IMR-90 (cell line): ENCODE results near the gene TRAPPC4. TPM values are rescaled to one million over a fixed set of nuclear protein-coding genes. Genes with fewer than 3 reads are reported as not detected.

Experiments used
- ATAC-seq: fragments of 200-7000 bp; cut with Tn5 transposase; 2 replicates; pipeline ENCODE4 v1.9.1; 2020; ENCODE audit warnings: low read depth, mild to moderate bottlenecking, moderate library complexity
- Bru-seq: library from RNA; stranded (reverse); fragments of 400-500 nt; gene quantifications from one replicate; lab custom pipeline; 2021; lab: Mats Ljungman, UMichigan
- BruChase-seq, 2 experiments: library from RNA; stranded (reverse); fragments of 400-500 nt; gene quantifications; one replicate each; lab custom pipeline; 2021; lab: Mats Ljungman, UMichigan
- BruUV-seq: library from RNA; stranded (reverse); fragments of 400-500 nt; replicated peaks from 2 replicates; lab custom pipeline; 2021; lab: Mats Ljungman, UMichigan
- CTCF ChIA-PET: fragments of 300-600 bp; formaldehyde crosslinking; extraction: SDS; loops from one replicate; lab custom pipeline; 2021; ENCODE audit warnings: antibody characterized with exemption; lab: Yijun Ruan, JAX
- POLR2A ChIA-PET: fragments of 300-600 bp; sonication (Branson Sonifier 250); formaldehyde crosslinking; loops from one replicate; lab custom pipeline; 2022; ENCODE audit warnings: antibody characterized with exemption; ENCODE audit not compliant: unreplicated experiment; lab: Charles Lee
- DNase-seq: peaks from one replicate; pipeline ENCODE4 v3.0.0; 2013
- H2AFZ ChIP-seq: replicated peaks from 2 replicates; pipeline ENCODE3; 2013; ENCODE audit warnings: low read length, mild to moderate bottlenecking; ENCODE audit not compliant: poor library complexity
- H2AK5ac ChIP-seq: 2 replicates; pipeline ENCODE4 v1.6.1; 2013; ENCODE audit warnings: low read depth, low read length, inconsistent platforms
- H2AK9ac ChIP-seq: replicated peaks from 2 replicates; pipeline ENCODE3; 2013; ENCODE audit warnings: mild to moderate bottlenecking, low read depth, low read length, moderate library complexity; ENCODE audit not compliant: poor library complexity
- H2BK120ac ChIP-seq: 2 replicates; pipeline ENCODE4 v1.6.1; 2013; ENCODE audit warnings: low read depth, low read length, inconsistent platforms
- H2BK15ac ChIP-seq: 3 replicates; pipeline ENCODE4 v1.6.1; 2013; ENCODE audit warnings: low read depth, low read length, inconsistent platforms
- H2BK20ac ChIP-seq: 2 replicates; pipeline ENCODE4 v1.6.1; 2013; ENCODE audit warnings: low read depth, mild to moderate bottlenecking, inconsistent platforms, low read length, moderate library complexity
- H2BK5ac ChIP-seq: 2 replicates; pipeline ENCODE4 v1.6.1; 2013; ENCODE audit warnings: mild to moderate bottlenecking, low read depth, low read length, inconsistent platforms; ENCODE audit not compliant: poor library complexity, severe bottlenecking
- H3K14ac ChIP-seq: replicated peaks from 2 replicates; pipeline ENCODE4 v1.6.1; 2013; ENCODE audit warnings: low read depth, low read length, inconsistent platforms
- H3K18ac ChIP-seq: 2 replicates; pipeline ENCODE4 v1.6.1; 2013; ENCODE audit warnings: low read depth, low read length, control low read depth
- H3K23ac ChIP-seq: 2 replicates; pipeline ENCODE4 v1.6.1; 2013; ENCODE audit warnings: low read depth, low read length, inconsistent platforms
- H3K27ac ChIP-seq: 2 replicates; pipeline ENCODE4 v1.5.1; 2013; ENCODE audit warnings: mild to moderate bottlenecking, control low read depth, low read length; ENCODE audit not compliant: insufficient read depth
- H3K27me3 ChIP-seq: 2 replicates; pipeline ENCODE4 v1.6.1; 2013; ENCODE audit warnings: low read length; ENCODE audit not compliant: control insufficient read depth, insufficient read depth
- H3K36me3 ChIP-seq: 2 replicates; pipeline ENCODE4 v1.6.1; 2013; ENCODE audit warnings: low read length, mixed read lengths; ENCODE audit not compliant: control insufficient read depth, insufficient read depth
- H3K4ac ChIP-seq: 2 replicates; pipeline ENCODE4 v1.6.1; 2013; ENCODE audit warnings: low read depth, low read length, inconsistent platforms
- H3K4me1 ChIP-seq: 2 replicates; pipeline ENCODE4 v1.6.1; 2013; ENCODE audit warnings: low read length, mixed read lengths; ENCODE audit not compliant: control insufficient read depth, insufficient read depth
- H3K4me2 ChIP-seq: 2 replicates; pipeline ENCODE4 v1.6.1; 2013; ENCODE audit warnings: low read depth, mild to moderate bottlenecking, control low read depth, low read length, moderate library complexity
- H3K4me3 ChIP-seq: 2 replicates; pipeline ENCODE4 v1.5.1; 2013; ENCODE audit warnings: low read depth, mild to moderate bottlenecking, control low read depth, low read length, moderate library complexity; ENCODE audit not compliant: insufficient read depth
- H3K56ac ChIP-seq: 2 replicates; pipeline ENCODE4 v1.6.1; 2013; ENCODE audit warnings: low read length, inconsistent platforms; ENCODE audit not compliant: insufficient read depth; ENCODE audit errors: extremely low read depth
- H3K79me1 ChIP-seq, 2 experiments: 2 replicates each; pipeline ENCODE4 v1.6.1; 2013; ENCODE audit warnings: low read length in 2 of 2, inconsistent platforms in 1 of 2, low read depth in 1 of 2
- H3K9ac ChIP-seq: 2 replicates; pipeline ENCODE4 v1.6.1; 2013; ENCODE audit warnings: low read depth, low read length, control low read depth
- H3K9me1 ChIP-seq: 2 replicates; pipeline ENCODE4 v1.6.1; 2013; ENCODE audit warnings: low read length, inconsistent platforms; ENCODE audit not compliant: insufficient read depth
- H3K9me3 ChIP-seq: 2 replicates; pipeline ENCODE4 v1.6.1; 2013; ENCODE audit warnings: low read length; ENCODE audit not compliant: control insufficient read depth, insufficient read depth
- H4K20me1 ChIP-seq: 2 replicates; pipeline ENCODE4 v1.6.1; 2013; ENCODE audit warnings: low read length, inconsistent platforms; ENCODE audit not compliant: insufficient read depth
- H4K5ac ChIP-seq: 2 replicates; pipeline ENCODE4 v1.6.1; 2013; ENCODE audit warnings: mild to moderate bottlenecking, low read depth, low read length, control low read depth
- H4K8ac ChIP-seq, 2 experiments: 2 replicates each; pipeline ENCODE4 v1.6.1; 2013; ENCODE audit warnings: low read depth in 2 of 2, low read length in 2 of 2, control low read depth in 1 of 2, inconsistent platforms in 1 of 2
- H4K91ac ChIP-seq: 2 replicates; pipeline ENCODE4 v1.6.1; 2013; ENCODE audit warnings: low read depth, low read length, inconsistent platforms; ENCODE audit not compliant: insufficient read depth
- CTCF ChIP-seq: conservative IDR thresholded peaks from 2 replicates; pipeline ENCODE4 v1.5.1; 2012; ENCODE audit warnings: mild to moderate bottlenecking, low read depth, low read length, improper control_type of control experiment
- ELK1 ChIP-seq: fragments of 150-350 bp; IDR thresholded peaks from 2 replicates; pipeline ENCODE4 v1.6.1; 2016; ENCODE audit warnings: low read depth, mild to moderate bottlenecking, low read length, moderate library complexity, borderline replicate concordance
- MAZ ChIP-seq: IDR thresholded peaks from 2 replicates; pipeline ENCODE4 v1.6.1; 2012; ENCODE audit warnings: low read depth, mild to moderate bottlenecking, low read length, improper control_type of control experiment, moderate library complexity, borderline replicate concordance
- MXI1 ChIP-seq: IDR thresholded peaks from 2 replicates; pipeline ENCODE4 v1.6.1; 2012; ENCODE audit warnings: low read depth, mild to moderate bottlenecking, low read length, moderate library complexity, borderline replicate concordance
- POLR2A ChIP-seq: IDR thresholded peaks from 2 replicates; pipeline ENCODE4 v1.6.1; 2012; ENCODE audit warnings: mild to moderate bottlenecking, low read depth, low read length
- RCOR1 ChIP-seq: IDR thresholded peaks from 2 replicates; pipeline ENCODE4 v1.6.1; 2012; ENCODE audit warnings: mild to moderate bottlenecking, low read length, improper control_type of control experiment; ENCODE audit not compliant: insufficient replicate concordance
- SMC3 ChIP-seq: fragments of 150-350 bp; IDR thresholded peaks from 2 replicates; pipeline ENCODE4 v1.6.1; 2016; ENCODE audit warnings: low read depth, mild to moderate bottlenecking, antibody characterized with exemption, low read length, moderate library complexity
- WGBS, 2 experiments: methylation state at CpG; one replicate each; pipeline versions ENCODE4 v1.1.5 to v1.1.7; 2013; ENCODE audit warnings: missing lambda C conversion rate in 2 of 2; ENCODE audit not compliant: insufficient read length in 1 of 2; ENCODE audit errors: extremely low coverage in 2 of 2; 5-methylcytosine and 5-hydroxymethylcytosine counted together
- dilution Hi-C: fragments of 300-500 bp; cut with HindIII; formaldehyde crosslinking; loops from one replicate; pipeline ENCODE4 v1.14.3; 2018; ENCODE audit warnings: low sequenced_read_pairs; ENCODE audit not compliant: unreplicated experiment
- in situ Hi-C: fragments of 300-500 bp; cut with MboI; formaldehyde crosslinking; loops from 3 replicates; pipeline ENCODE4 v1.14.3; 2019; ENCODE audit warnings: low sequenced_read_pairs, inconsistent platforms, mixed read lengths
- intact Hi-C: fragments of 100-400 bp; cut with micrococcal nuclease; formaldehyde crosslinking; loops from 2 replicates; pipeline ENCODE4 v1.10.0; 2022
- long read RNA-seq: library from polyadenylated mRNA; unstranded; transcript quantifications from one replicate; pipeline ENCODE4 v2.0.0, GENCODE V29; 2021; ENCODE audit not compliant: unreplicated experiment
- polyA plus RNA-seq, 3 experiments: library from polyadenylated mRNA; depleted of rRNA; stranded (reverse); fragments of >200 nt; gene quantifications; 2 replicates each; pipeline ENCODE4 v1.2.3, GENCODE V29; 2012; ENCODE audit warnings: low replicate concordance in 1 of 3
- total RNA-seq: library from RNA; depleted of rRNA; stranded (reverse); fragments of >200 nt; gene quantifications from 2 replicates; pipeline ENCODE4 v1.2.3, GENCODE V29; 2012; rRNA removed

Gene TRAPPC4
- total RNA-seq, result 102 and 151 TPM in 2 replicates
- 162 and 253 TPM in 2 replicates for polyA plus RNA-seq (2012; rRNA removed)
- 74.8 and 107 TPM in 2 replicates for polyA plus RNA-seq (2012; cell fraction: cytosol; rRNA removed)
- polyA plus RNA-seq (2012; cell fraction: nucleus; rRNA removed; ENCODE audit: low replicate concordance), result 52.9 and 66.6 TPM in 2 replicates
- percentile 71 among the genes with signal in this experiment for Bru-seq, nascent RNA
- percentile 73 among the genes with signal in this experiment for BruChase-seq, experiment 1, labeled RNA remaining after a 6-hour chase
- BruChase-seq, experiment 2, labeled RNA remaining after a 2-hour chase, result percentile 69 among the genes with signal in this experiment
- long read RNA-seq, transcript TRAPPC4-214 (5 exons, 1,759 nt), result major isoform, 37 of 43 reads
- long read RNA-seq, partial matches to known transcripts, result 0 of 43 reads
- long read RNA-seq, other reads (novel, unspliced or antisense), result 2 of 43 reads

GRCh38 chr11:119018074-119018938 is at the start of gene TRAPPC4, which contains the start of gene RPS25:
Gene TRAPPC4, plus strand, starts transcription at chr11:119018766. Its CDS starts 30 bp downstream, at chr11:119018796.
Gene RPS25, minus strand, starts transcription at chr11:119018343. Its CDS starts 59 bp downstream, at chr11:119018284.
- BruUV-seq, result no TSS peak
- CTCF ChIA-PET, result no interaction called here
- Histone ChIP-seq H3K14ac (peak within 1 kb of the TSS; percentile 100), H3K9me1 (peaks cover 3% of the 10 kb centered on the region; the same call in 1 of the 2 replicates), H3K79me1 (peaks cover 18 to 64% of the 10 kb centered on the region in 2 experiments), H3K4ac (peak within 1 kb of the TSS; percentile 97), H4K91ac (peak within 1 kb of the TSS; percentile 96), H4K8ac (peak within 1 kb of the TSS; percentile 89 to 100), H2AK5ac (peak within 1 kb of the TSS; percentile 96), H3K27me3 (no peaks in the 10 kb centered on the region), H2AFZ (peak within 1 kb of the TSS; percentile 100), H2BK15ac (peak within 1 kb of the TSS; percentile 81; the same call in 1 of the 3 replicates), H3K36me3 (peaks cover 33% of the 10 kb centered on the region), H4K5ac (peak within 1 kb of the TSS; percentile 98), H3K27ac (peak within 1 kb of the TSS; percentile 88), H2AK9ac (peak within 1 kb of the TSS; percentile 99), H2BK120ac (peak within 1 kb of the TSS; percentile 79; the same call in 1 of the 2 replicates), H3K18ac (peak within 1 kb of the TSS; percentile 75), H2BK5ac (peak within 1 kb of the TSS; percentile 90), H3K4me2 (peak within 1 kb of the TSS; percentile 89), H2BK20ac (peak within 1 kb of the TSS; percentile 74; the same call in 1 of the 2 replicates), H3K56ac (peak within 1 kb of the TSS; percentile 89), H3K4me1 (peaks cover 5% of the 10 kb centered on the region), H3K9ac (peak within 1 kb of the TSS; percentile 96), H3K23ac (peak within 1 kb of the TSS; percentile 98), H4K20me1 (peaks cover 37% of the 10 kb centered on the region), H3K9me3 (no peaks in the 10 kb centered on the region), H3K4me3 (peak within 1 kb of the TSS; percentile 90)
- peak; percentile 85; the same call in 1 of the 2 replicates for TF ChIP-seq MAZ
- TF ChIP-seq RCOR1, result peak; percentile 90
- no peak for TF ChIP-seq ELK1
- TF ChIP-seq CTCF, result 0 out of 2 replicates have a peak, but pooled peaks have one; percentile 2
- 0 out of 2 replicates have a peak, but pooled peaks have one; percentile 5 for TF ChIP-seq MXI1
- peak; percentile 89 for TF ChIP-seq POLR2A
- TF ChIP-seq SMC3, result no peak
- dilution Hi-C loops (no loop called here), in situ Hi-C loops (no loop called here), intact Hi-C loops (no loop called here)
- WGBS, 2 experiments, result 0% methylated on average over 42 of the region's 63 CpGs; no CpG with 5 or more reads in 1 of the 2 experiments
- POLR2A ChIA-PET, result interaction anchor here (0.7 kb wide), 1 partner anchor 13 kb away, joined by 3 read pairs; no protein-coding TSS in a partner anchor
- ATAC-seq (peak; percentile 93), DNase-seq (peak; percentile 95)
